ENCODE results near the gene LGR6.

LGR6 gene

DNA sequence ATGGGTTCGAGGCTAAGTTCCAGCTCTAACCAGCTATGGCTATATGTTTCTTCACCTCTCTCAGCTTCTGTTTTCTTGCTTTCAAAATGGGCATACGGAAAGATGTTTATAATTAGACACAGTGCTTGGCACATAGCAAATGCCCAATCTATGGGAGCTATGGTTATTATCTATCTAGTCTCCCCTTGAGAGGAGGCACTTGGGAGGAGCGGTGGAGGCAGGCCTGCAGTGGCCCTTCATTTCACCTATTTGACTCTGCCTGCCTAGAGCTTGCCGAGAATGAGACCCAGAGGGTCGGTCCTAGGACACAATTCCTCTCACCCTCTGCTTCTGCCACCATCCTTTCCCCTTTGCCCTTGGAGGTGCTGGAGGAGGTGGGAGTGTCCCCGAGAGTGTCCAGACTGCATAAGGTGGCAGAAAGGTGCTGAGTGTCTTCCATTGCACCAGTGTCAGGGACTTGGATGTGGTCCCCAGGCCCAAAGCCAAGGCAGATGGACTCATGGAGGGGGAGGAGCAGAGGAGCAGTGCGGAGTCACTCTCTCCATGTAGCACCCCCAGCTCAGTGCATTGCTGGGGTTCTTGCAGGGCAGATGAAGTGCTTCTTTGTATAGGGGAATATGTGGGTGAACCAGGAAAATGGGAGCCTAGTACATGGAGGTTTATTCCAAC, 9.0 kb downstream of the LGR6 start:
- DNase-seq, result no peak

DNA sequence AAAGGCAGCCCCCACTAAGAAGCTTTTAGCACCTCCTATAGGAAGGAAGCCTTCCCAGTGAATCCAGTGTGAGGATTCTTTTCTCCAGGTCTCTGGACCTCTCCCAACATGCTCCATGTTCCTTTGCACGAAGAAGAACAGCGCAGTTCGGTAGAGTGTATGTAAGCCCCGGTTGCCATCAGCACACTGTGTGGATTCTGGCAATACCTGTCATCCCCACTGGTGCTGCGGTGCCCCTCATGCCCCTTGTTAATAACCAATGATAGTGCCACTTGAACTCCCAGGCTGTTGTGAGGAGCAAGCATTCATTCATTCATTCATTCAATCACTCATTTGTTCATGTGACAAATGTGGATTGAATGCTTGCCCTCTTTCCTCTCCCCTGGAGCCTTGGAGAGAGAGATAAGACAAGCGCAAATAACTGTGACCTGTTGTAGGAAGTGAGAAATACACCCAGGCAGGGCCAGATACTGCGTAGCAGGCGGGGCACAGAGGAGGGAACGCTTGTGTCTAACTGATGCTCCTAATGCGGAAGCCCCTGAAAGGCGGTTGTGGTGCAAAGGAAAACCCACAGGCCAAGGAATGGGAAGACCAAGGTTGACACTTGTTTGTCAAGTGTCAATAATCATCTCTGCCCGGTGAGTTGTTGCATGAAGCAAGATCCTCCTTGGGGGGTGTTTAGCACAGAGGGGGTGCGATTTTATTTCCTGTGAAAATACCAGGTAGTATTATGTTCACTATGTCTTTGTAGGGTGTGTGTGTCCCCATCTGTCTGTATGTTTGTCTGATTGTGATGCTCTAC, 9.8 kb downstream of the LGR6 start:
- DNase-seq, result peak; percentile 89

DNA sequence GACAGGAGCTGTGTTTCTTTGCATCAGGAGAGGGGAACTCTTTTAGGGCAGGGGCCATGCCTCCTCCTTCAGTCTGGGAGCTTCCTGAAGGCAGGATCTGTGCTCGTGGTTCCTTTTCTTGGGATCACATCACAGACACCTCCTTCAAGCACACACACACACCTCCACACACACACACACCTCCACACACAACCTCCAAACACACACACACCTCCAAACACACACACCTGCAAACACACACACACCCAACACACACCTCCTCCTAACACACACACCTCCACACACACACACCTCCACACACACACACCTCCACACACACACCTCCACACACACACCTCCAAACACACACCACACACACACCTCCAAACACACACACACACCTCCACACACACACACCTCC, 10.5 kb downstream of the LGR6 start:
- DNase-seq, result no peak

GRCh38 chr1:202205523-202206190, 12.1 kb downstream of the LGR6 start:
- no peak for DNase-seq

DNA sequence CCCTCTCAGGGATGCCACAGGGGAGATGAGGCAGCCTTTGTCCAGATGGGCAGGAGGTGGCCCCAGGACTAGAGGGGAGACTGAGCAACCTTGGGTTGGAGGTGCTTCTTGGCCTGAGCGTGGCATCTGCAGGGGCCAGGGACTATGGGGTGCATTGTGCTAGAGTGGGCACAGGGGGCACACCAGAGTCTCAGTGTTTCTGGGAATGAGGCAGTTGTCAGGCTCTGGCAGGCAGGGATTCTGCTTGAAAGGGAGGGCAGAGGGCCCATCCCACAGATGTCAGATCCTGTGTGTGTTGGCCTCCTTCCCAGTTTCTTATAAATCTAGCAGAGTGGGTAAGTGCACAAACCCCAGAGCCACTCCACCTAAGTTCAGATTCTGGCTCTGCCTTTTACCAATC, 13.7 kb downstream of the LGR6 start:
- DNase-seq, result peak; percentile 35

DNA sequence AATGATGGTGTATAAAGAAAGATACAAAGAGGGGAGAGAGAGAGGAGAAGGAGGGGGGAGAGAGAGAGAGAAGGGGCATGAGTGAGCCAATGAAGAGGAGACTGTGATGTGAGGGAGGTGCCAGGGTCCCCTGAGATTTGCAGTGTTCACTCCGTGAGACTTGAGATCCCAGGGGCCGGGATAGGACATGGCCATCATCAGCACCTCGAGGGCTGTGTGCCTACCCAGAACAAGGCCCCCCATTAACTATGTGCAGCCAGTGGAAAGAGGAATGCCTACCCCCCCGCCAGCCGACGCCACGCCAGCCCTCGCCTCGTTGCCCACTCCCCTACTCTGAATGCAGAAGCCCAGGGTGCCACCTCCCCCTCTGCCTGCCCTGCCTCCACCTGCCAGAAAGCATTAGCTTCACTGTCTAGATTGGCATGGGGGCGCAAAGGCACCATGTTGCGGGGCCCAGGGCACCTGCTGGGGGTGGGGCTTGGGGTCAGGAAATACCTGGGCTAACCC, 14.8 kb downstream of the LGR6 start:
- DNase-seq, result no peak

GRCh38 chr1:202210385-202210784, 16.8 kb downstream of the LGR6 start:
- DNase-seq, result no peak

DNA sequence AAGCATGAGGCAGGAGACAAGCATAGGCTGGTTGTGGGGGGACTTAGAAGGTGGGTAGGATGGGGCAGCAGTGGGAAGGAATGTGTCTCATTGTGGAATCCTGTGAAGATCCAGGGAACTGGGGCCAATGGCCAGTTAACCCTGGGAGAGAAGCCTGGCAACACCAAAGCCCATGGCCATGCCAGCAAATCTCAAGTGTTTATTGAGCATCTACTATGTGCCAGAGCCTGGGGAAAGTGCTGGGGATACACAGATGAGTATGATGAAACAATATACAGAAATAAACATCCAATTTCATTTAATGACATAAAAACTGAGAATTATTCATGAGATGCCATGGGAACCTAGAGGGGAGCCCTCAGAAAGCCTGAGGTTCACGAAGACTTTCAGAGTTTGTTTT, 17.4 kb downstream of the LGR6 start:
- no peak for DNase-seq

GRCh38 chr1:202212787-202213186, 19.2 kb downstream of the LGR6 start:
- no peak for DNase-seq

DNA sequence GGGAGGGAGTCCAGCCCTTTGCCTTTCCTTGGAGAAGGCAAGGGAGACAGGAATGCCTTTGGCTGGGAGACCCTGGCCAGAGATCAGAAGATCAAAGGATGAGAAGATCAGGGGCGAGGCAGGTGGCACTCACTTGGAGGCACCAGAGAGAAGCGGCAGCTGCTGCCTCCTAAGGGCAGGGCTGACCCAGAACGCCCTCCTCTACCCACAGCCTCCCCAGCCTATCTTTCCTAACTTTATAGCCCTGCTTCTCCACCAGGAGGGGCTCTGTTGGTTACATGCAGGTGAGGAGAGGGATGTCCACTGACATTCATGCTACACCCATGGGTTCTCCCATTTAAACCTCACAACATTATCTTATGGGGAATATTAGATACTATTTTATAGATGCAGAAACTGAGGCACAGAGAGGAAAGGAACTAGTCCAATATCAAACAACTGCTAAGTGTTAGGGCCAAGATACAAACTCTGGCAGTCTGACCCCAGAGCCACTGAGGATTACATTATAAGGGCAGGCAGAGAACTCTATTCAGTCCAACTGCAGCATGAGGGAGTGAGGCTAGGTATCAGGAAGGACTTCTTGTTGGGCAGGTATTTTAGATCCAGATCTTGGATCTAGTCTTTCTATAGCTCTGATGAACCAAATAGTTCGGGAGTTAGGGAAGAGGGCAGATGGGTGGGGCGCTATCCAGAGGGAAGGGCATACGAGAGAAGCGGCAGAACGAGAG, 19.9 kb downstream of the LGR6 start:
- DNase-seq, result peak; percentile 30

DNA sequence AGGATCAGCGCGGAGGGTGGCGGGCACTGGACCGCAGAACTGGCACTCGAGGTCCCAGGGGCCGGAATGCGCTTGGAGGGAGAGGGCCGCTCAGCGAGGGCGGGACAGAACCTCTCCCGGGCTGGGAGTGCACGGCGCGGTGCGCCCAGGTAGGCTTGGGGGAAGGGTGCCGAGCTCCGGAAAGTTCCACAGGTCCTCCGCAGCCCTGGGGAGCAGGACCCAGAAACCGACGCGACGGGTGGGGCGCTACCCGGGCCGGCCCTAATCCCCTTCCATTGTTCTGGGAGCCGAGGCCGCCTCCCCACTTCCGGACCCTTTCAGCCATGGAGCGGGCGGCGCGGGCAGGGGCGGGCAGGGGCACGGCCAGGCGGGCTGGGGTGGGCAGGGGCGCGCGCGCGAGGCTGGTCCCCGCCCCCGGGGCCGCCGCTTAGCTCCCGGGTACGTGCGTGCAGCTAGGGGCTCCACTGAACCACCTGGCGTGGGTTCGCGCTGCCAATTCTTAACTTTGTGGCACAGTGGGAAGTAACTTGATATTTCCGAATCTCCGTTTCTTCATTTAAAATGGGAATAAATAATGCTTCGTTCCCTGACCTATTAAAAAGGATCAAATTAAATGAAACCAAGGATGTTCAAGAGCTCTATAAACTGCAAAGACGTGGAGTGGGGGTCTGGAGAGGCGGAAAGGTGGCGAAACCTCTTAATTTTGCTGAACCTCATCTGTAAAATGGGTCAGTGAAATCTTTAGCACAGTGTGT, 20.7 kb downstream of the LGR6 start:
- no peak for DNase-seq

DNA sequence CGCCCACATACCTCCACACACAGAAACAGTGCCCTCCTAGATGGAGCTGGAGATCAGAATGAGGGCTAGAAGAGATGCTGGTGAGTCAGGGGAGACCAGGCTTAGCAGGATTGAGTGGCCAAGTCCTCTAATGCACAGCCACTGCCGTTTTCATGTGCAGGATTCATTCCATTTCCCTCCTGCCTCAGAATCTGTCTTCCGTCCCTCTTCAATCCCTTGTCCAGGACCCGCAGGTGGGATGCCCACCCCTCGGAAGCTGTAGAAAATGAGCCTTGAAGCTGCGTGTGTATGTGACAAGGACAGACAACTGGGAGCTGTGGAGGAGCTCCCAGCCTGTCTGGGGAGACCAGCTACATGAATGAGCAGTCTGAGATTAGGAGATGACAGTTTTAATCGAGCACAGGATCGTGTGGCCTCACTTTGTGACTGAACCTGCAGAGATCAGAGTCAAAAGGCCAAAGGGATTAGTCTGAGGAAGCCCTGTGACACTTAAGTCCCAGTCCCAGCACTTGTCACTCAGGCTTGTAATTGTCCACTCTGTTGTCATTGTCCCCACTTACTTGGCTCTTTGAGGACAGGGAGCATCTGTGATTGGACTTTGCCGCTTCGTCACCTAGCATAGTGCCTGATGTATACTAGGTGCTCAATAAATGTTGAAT, 22.0 kb downstream of the LGR6 start:
- no peak for DNase-seq

- no peak for DNase-seq
Observed at GRCh38 chr1:202216691-202217090, 23.1 kb downstream of the LGR6 start.

DNA sequence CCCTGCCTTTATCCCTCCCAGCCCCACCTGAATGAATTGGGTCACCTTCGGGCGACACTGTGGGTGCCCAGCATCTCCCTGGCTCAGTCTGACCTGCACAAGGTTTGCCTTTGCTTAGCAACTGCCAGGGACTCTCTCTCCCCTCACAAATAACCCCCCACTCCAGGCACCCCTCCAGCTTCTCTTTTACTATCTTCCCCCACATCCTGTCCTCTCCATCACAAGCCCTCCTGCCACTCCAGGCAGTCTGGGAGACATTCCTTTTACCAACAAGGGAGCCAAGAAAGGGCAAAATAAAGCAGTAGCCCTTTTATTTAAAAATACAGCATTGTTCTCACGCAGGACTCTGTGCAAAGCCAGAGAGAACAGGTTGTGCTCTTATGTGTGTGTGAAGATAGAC, 23.9 kb downstream of the LGR6 start:
- DNase-seq, result no peak

GRCh38 chr1:202217951-202218350, 24.4 kb downstream of the LGR6 start:
- DNase-seq, result no peak

DNA sequence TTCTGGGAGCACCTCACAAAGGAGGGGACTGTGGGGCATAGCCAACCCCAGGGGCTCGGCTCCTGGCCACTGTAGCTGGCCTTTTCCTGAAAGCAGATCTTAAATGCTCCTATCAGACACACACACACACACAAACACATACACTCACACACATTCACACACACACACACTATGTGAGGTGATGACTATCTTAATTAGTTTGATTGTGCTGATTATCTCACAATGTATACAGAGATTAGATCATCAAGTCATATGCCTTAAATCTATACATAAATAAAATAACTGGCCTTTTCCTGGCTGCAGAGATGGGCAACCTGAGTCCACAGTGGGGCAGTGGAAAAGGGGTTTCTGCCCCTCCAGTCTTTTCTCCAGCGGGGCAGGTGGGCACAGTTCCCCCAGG, 27.1 kb downstream of the LGR6 start:
- no peak for DNase-seq

- no peak for DNase-seq
Observed at GRCh38 chr1:202221911-202222909, 28.6 kb downstream of the LGR6 start.

GRCh38 chr1:202223121-202223860, 29.7 kb downstream of the LGR6 start:
- no peak for DNase-seq

DNA sequence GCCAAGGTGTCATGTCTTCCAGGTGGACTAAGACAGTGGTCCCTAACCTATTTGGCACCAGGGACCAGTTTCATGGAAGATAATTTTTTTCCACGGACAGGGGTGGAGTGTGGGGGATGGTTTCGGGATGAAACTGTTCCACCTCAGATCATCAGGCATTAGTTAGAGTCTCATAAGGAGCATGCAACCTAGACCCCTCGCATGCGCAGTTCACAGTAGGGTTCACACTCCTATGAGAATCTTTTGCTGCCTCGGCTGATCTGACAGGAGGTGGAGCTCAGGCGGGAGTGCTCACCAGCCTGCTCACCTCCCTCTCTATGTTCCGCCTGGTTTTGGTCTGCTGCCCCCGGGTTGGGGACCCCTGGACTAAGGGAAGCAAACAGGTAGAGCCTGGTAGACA, 30.9 kb downstream of the LGR6 start:
- no peak for DNase-seq

DNA sequence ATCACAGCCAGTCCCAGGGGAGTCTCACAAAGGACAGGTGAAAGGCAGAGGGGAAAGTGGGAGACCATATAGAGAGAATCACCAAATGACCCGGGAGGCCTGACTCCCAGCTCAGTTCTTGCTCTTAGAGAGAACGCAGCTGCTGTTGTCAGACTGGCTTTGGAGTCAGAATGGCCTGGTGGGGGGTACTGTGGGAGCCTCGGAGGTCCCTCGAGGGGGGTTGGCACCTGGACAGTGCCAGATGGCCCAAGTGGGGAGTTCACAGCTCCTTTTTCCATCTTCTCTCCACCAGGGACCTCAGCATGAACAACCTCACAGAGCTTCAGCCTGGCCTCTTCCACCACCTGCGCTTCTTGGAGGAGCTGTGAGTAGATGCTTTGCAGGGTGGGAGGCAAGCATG, 31.5 kb downstream of the LGR6 start:
- DNase-seq, result no peak

Measured in hematopoietic multipotent progenitor cell treated with erythropoietin and hydrocortisone succinate and interleukin-3 and kit ligand, for 8 days (in vitro differentiated cells).